ENCODE data around the gene TRHDE.

Gene TRHDE

DNA sequence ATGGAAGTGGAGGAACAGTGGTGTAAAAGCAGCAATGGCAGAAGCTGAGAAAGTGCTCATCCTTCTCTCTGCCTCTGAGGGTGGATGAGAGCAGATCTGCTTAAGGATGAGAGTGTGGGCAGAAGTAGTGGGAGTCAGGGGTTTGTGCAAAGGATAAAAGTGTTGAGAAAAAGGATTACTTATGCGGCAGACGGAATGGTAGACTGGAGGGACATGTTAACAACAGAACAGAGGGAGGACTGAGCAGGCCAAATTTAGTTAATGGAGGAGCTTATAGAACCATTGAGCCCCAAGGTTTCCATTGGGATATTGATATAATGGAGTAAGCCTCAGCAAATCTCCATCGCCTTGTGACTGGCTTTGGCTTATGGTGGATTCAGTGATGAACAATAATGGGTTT is 25.5 kb downstream of the TRHDE start:
- H3K27me3 ChIP-seq (ENCODE audit: control insufficient read depth, insufficient read depth, low read length), result no peaks in the 10 kb centered on the region
- H2AFZ ChIP-seq, result no peak overlapping the region
- no peaks in the 10 kb centered on the region for H3K36me3 ChIP-seq (ENCODE audit: control insufficient read depth, insufficient read depth, low read length)
- H3K79me2 ChIP-seq, result no peaks in the 10 kb centered on the region
- no peaks in the 10 kb centered on the region for H3K9me3 ChIP-seq (ENCODE audit: control insufficient read depth, low read length)
- H3K4me1 ChIP-seq, result no peaks in the 10 kb centered on the region
- H3K4me3 ChIP-seq (ENCODE audit: low read depth, low read length), result no peak overlapping the region
- no peak overlapping the region for H3K9ac ChIP-seq
- H3K27ac ChIP-seq, result no peak overlapping the region
- TF ChIP-seq, protein P1, sequence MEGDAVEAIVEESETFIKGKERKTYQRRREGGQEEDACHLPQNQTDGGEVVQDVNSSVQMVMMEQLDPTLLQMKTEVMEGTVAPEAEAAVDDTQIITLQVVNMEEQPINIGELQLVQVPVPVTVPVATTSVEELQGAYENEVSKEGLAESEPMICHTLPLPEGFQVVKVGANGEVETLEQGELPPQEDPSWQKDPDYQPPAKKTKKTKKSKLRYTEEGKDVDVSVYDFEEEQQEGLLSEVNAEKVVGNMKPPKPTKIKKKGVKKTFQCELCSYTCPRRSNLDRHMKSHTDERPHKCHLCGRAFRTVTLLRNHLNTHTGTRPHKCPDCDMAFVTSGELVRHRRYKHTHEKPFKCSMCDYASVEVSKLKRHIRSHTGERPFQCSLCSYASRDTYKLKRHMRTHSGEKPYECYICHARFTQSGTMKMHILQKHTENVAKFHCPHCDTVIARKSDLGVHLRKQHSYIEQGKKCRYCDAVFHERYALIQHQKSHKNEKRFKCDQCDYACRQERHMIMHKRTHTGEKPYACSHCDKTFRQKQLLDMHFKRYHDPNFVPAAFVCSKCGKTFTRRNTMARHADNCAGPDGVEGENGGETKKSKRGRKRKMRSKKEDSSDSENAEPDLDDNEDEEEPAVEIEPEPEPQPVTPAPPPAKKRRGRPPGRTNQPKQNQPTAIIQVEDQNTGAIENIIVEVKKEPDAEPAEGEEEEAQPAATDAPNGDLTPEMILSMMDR (IDR thresholded peaks at IDR 0.05), result no peak
- H3K4me2 ChIP-seq (ENCODE audit: low read length), result no peak overlapping the region

DNA sequence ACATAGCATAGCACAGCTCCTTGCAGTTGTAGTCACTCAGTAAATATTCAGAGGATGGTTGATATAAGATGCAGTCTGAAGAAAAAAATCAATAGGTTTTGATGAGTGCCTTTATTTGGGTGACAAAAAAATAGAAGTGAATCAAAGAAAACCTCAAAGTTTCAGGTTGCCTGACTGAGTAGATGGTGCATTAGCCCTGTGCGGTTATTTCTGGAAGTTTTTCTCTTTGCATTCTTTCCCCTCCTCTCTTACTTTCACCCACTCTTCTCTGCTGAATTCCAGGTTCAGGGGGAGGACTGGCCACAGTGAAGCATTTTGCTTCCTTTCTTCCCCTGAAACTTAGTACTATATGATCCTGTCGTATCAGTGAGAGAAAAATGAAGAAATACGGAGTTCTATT is 28.6 kb downstream of the TRHDE start:
- H3K9ac ChIP-seq, result no peak overlapping the region
- TF ChIP-seq, protein P1 (IDR thresholded peaks at IDR 0.05), result no peak
- no peaks in the 10 kb centered on the region for H3K27me3 ChIP-seq (ENCODE audit: control insufficient read depth, insufficient read depth, low read length)

DNA sequence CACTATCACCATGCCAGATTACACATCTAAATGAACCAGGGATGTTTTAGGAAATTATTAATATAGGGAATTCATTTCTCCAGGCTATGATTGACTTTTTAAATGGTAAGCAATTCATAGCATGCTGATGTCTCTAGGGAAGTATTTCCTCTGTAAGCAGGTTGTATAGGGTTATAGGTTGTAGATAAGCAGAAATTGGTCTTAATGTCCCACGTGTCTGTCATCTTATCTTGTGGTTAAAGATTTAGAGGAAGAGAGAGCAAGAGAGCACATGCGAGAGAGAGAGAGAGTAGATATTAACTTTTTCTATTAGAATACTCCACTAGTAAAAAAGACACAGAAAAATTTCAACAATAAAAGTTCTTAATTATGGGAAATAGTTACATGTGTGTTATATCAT is 32.6 kb downstream of the TRHDE start:
- Histone ChIP-seq H3K4me1 (no peaks in the 10 kb centered on the region), H3K27me3 (ENCODE audit: control insufficient read depth, insufficient read depth, low read length) (no peaks in the 10 kb centered on the region), H2AFZ (no peak overlapping the region), H3K36me3 (ENCODE audit: control insufficient read depth, insufficient read depth, low read length) (no peaks in the 10 kb centered on the region), H3K4me3 (ENCODE audit: low read depth, low read length) (no peak overlapping the region), H3K4me2 (ENCODE audit: low read length) (no peak overlapping the region), H3K9me3 (ENCODE audit: control insufficient read depth, low read length) (no peaks in the 10 kb centered on the region), H3K27ac (no peak overlapping the region), H3K79me2 (no peaks in the 10 kb centered on the region), H3K9ac (no peak overlapping the region)
- TF ChIP-seq, protein P1 (IDR thresholded peaks at IDR 0.05), result no peak

More for the DNA sequence above, 28.6 kb downstream of the TRHDE start:
- Histone ChIP-seq H3K4me3 (ENCODE audit: low read depth, low read length) (no peak overlapping the region), H3K27ac (no peak overlapping the region), H3K79me2 (no peaks in the 10 kb centered on the region), H3K4me1 (no peaks in the 10 kb centered on the region), H3K9me3 (ENCODE audit: control insufficient read depth, low read length) (no peaks in the 10 kb centered on the region), H3K36me3 (ENCODE audit: control insufficient read depth, insufficient read depth, low read length) (no peaks in the 10 kb centered on the region), H3K4me2 (ENCODE audit: low read length) (no peak overlapping the region), H2AFZ (no peak overlapping the region)

DNA sequence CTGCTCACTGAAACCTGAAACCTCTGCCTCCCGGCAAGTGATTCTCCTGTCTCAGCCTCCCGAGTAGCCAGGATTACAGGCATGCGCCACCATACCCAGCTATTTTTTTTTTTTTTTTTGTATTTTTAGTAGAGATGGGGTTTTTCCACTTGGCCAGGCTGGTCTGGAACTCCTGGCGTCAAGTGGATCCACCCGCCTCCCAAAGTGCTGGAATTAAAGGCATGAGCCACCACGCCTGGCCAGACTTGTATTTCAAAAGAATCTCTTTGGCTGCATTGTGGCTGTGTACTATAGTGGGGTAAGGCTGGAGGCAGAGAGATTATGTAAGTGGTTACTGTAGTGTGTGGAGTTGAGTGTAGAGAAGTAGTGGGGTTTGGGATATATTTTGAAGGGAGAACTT is 35.1 kb downstream of the TRHDE start:
- Histone ChIP-seq H3K4me2 (ENCODE audit: low read length) (no peak overlapping the region), H3K9ac (no peak overlapping the region), H3K9me3 (ENCODE audit: control insufficient read depth, low read length) (no peaks in the 10 kb centered on the region), H3K4me1 (no peaks in the 10 kb centered on the region), H3K79me2 (no peaks in the 10 kb centered on the region), H3K27me3 (ENCODE audit: control insufficient read depth, insufficient read depth, low read length) (no peaks in the 10 kb centered on the region), H3K27ac (no peak overlapping the region), H3K36me3 (ENCODE audit: control insufficient read depth, insufficient read depth, low read length) (no peaks in the 10 kb centered on the region), H2AFZ (no peak overlapping the region), H3K4me3 (ENCODE audit: low read depth, low read length) (no peak overlapping the region)
- TF ChIP-seq, protein P1 (IDR thresholded peaks at IDR 0.05), result no peak

DNA sequence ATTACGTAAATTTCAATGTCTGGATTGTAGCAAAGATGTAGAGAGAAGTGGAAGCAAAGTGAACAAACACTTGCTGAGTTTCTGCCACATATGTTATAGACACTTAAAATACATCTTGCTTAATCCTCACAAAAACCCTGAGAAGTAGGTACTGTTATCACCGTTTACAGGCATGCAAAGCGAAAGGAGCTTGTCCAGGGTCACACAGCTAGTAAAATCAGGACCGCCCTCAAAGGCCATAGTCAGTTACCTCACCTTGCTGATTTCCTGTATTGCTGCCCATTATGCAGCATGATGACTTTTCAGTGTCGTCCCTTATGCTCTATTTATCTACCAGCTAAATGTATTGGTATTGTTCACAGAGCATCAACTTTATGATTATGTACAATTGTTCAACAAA is 39.8 kb downstream of the TRHDE start:
- H3K79me2 ChIP-seq, result no peaks in the 10 kb centered on the region
- no peaks in the 10 kb centered on the region for H3K9me3 ChIP-seq (ENCODE audit: control insufficient read depth, low read length)
- H3K27ac ChIP-seq, result no peak overlapping the region
- TF ChIP-seq, protein P1 (IDR thresholded peaks at IDR 0.05), result no peak
- H3K27me3 ChIP-seq (ENCODE audit: control insufficient read depth, insufficient read depth, low read length), result no peaks in the 10 kb centered on the region
- H3K4me2 ChIP-seq (ENCODE audit: low read length), result no peak overlapping the region
- no peak overlapping the region for H3K9ac ChIP-seq
- no peak overlapping the region for H3K4me3 ChIP-seq (ENCODE audit: low read depth, low read length)
- no peak overlapping the region for H2AFZ ChIP-seq
- no peaks in the 10 kb centered on the region for H3K36me3 ChIP-seq (ENCODE audit: control insufficient read depth, insufficient read depth, low read length)
- H3K4me1 ChIP-seq, result no peaks in the 10 kb centered on the region
